GM23338 (cell line): ENCODE results near the gene ZFHX3. TPM values are rescaled to one million over a fixed set of nuclear protein-coding genes. Genes with fewer than 3 reads are reported as not detected.
A peak's percentile ranks its signal among the peaks of the same experiment; 100 is the strongest.

Experiments
- ATAC-seq: fragments of 200-7000 bp; cut with Tn5 transposase; 3 replicates; pipeline ENCODE4 v1.9.1; 2020
- DNase-seq: peaks from one replicate; pipeline ENCODE4 v3.0.0-alpha.2; 2015; ENCODE audit warnings: low spot score
- H2AFZ ChIP-seq: fragments of 200-600 bp; sonication (generic); 2 replicates; pipeline ENCODE4 v1.8.0; 2016; ENCODE audit warnings: antibody characterized with exemption, mild to moderate bottlenecking, moderate library complexity
- H3F3A ChIP-seq: fragments of 200-600 bp; sonication (generic); replicated peaks from 2 replicates; pipeline ENCODE4 v1.8.0; 2017; ENCODE audit warnings: antibody characterized with exemption, mixed run types, low read depth
- H3K27ac ChIP-seq: fragments of 200-600 bp; sonication (generic); 2 replicates; pipeline ENCODE4 v1.6.1; 2016; ENCODE audit warnings: low read depth
- H3K27me3 ChIP-seq: fragments of 200-600 bp; sonication (generic); 2 replicates; pipeline ENCODE4 v1.8.0; 2016; ENCODE audit warnings: mild to moderate bottlenecking, mixed run types, moderate library complexity; ENCODE audit not compliant: insufficient read depth
- H3K36me3 ChIP-seq: fragments of 200-600 bp; sonication (generic); 2 replicates; pipeline ENCODE4 v1.8.0; 2016; ENCODE audit warnings: mild to moderate bottlenecking; ENCODE audit not compliant: insufficient read depth
- H3K4me1 ChIP-seq: fragments of 200-600 bp; sonication (generic); 2 replicates; pipeline ENCODE4 v1.8.0; 2016; ENCODE audit warnings: mild to moderate bottlenecking, moderate library complexity; ENCODE audit not compliant: insufficient read depth
- H3K4me2 ChIP-seq: fragments of 200-600 bp; sonication (generic); 2 replicates; pipeline ENCODE4 v1.7.1; 2017; ENCODE audit warnings: mixed run types
- H3K4me3 ChIP-seq: fragments of 200-600 bp; sonication (generic); 2 replicates; pipeline ENCODE4 v1.6.1; 2016; ENCODE audit warnings: mixed run types
- H3K79me2 ChIP-seq: fragments of 200-600 bp; sonication (generic); replicated peaks from 2 replicates; pipeline ENCODE4 v1.8.0; 2017; ENCODE audit warnings: mild to moderate bottlenecking; ENCODE audit not compliant: insufficient read depth
- H3K9me2 ChIP-seq: fragments of 200-600 bp; sonication (generic); 2 replicates; pipeline ENCODE4 v1.8.0; 2017; ENCODE audit not compliant: insufficient read depth
- H4K20me1 ChIP-seq: fragments of 200-600 bp; sonication (generic); replicated peaks from 2 replicates; pipeline ENCODE4 v1.8.0; 2017; ENCODE audit warnings: mild to moderate bottlenecking; ENCODE audit not compliant: insufficient read depth
- H3K27ac Mint-ChIP-seq: 2 replicates; pipeline ENCODE4 v1.8.0; 2020; ENCODE audit warnings: inconsistent platforms, mild to moderate bottlenecking, moderate library complexity, mixed read lengths
- H3K27me3 Mint-ChIP-seq: 3 replicates; pipeline ENCODE4 v1.8.0; 2022; ENCODE audit warnings: low read depth, mild to moderate bottlenecking, moderate library complexity, mixed read lengths, inconsistent platforms; ENCODE audit not compliant: insufficient read depth, poor library complexity
- H3K36me3 Mint-ChIP-seq: 3 replicates; pipeline ENCODE4 v1.8.0; 2021; ENCODE audit warnings: low read depth, mild to moderate bottlenecking, inconsistent platforms, moderate library complexity, mixed read lengths
- H3K4me1 Mint-ChIP-seq: 3 replicates; pipeline ENCODE4 v1.8.0; 2020; ENCODE audit warnings: mild to moderate bottlenecking, inconsistent platforms, mixed read lengths
- H3K4me3 Mint-ChIP-seq: 3 replicates; pipeline ENCODE4 v1.8.0; 2021; ENCODE audit warnings: moderate library complexity, mild to moderate bottlenecking, inconsistent platforms, mixed read lengths
- H3K9me3 Mint-ChIP-seq: 3 replicates; pipeline ENCODE4 v1.8.0; 2020; ENCODE audit warnings: moderate library complexity, mild to moderate bottlenecking, inconsistent platforms, mixed read lengths
- EZH2phosphoT487 ChIP-seq: fragments of 200-600 bp; sonication (generic); IDR thresholded peaks from one replicate; pipeline ENCODE4 v1.8.1; 2018; ENCODE audit warnings: antibody characterized with exemption; ENCODE audit not compliant: unreplicated experiment
- NANOG ChIP-seq: IDR thresholded peaks from 2 replicates; pipeline ENCODE4 v1.6.1; 2016; ENCODE audit warnings: antibody characterized with exemption, borderline replicate concordance
- polyA plus RNA-seq: library from polyadenylated mRNA; unstranded; fragments of >200 nt; fragmentation: Nextera tagmentation; extraction: Ambion mirVana; gene quantifications from 2 replicates; pipeline ENCODE4 v1.2.1, GENCODE V29; 2016
- total RNA-seq: library from RNA; depleted of rRNA; stranded (reverse); fragments of >200 nt; shearing (Covaris generic); gene quantifications from 2 replicates; pipeline ENCODE4 v1.2.3, GENCODE V29; 2014
- TF ChIP-seq, protein P1 (sequence below): fragments of 250-450 bp; sonication (Bioruptor Pico); IDR thresholded peaks from 2 replicates; pipeline ENCODE4 v1.5.0; 2020; ENCODE audit warnings: mild to moderate bottlenecking, moderate library complexity
- TF ChIP-seq, protein P2 (sequence below), 2 experiments: fragments of 200-600 bp in 1 of 2; sonication (generic) in 1 of 2; conservative IDR thresholded peaks; 2 replicates each; pipeline versions ENCODE4 v1.5.1 to v1.6.1; 2016 to 2017; ENCODE audit warnings: antibody characterized with exemption in 2 of 2, low read depth in 2 of 2, mild to moderate bottlenecking in 2 of 2, moderate library complexity in 1 of 2

The ZFHX3 gene
- total and polyA plus RNA-seq, 2 experiments from 2014 or later, result 1.0 to 1.5 TPM

DNA sequence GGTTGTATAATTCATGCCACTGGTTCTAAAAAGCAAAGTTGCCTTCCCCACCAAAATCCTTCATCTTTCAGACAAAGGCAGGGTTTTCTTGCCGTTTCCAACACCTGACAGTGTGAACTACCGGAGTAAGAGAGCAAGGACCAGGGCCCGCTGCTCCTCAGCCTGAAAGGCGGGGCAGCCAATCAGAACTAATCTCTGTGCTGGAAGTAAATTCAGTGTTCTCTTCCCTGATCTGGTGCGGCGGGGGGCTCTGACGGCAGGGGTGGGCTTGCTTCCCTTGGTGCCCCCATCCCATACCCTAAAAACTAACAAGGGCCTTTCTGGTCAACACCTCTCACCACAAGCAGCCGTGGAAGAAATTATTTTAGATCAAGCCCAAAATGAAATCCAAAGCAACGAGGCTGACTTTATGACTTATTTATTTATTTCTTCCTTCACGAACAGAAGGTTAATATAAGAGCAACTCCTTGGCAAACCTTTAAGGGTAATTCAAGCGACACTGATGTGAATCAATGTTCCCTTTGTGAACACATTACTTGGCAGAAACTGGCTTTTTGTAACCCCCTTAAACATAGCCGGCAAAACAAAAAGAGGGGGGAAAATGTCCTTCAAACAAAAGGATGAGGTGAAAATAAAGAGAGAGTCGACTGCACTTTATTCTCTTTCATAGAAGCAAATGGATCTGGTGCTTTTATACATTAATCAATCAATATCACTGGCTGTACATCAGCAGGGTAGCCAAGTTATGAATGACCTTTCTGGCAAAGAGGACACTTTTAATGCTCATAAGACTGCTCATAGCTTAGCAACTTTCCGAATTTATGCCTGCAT is 189.9 kb downstream of the ZFHX3 start (continued):
- TF ChIP-seq, protein P1, sequence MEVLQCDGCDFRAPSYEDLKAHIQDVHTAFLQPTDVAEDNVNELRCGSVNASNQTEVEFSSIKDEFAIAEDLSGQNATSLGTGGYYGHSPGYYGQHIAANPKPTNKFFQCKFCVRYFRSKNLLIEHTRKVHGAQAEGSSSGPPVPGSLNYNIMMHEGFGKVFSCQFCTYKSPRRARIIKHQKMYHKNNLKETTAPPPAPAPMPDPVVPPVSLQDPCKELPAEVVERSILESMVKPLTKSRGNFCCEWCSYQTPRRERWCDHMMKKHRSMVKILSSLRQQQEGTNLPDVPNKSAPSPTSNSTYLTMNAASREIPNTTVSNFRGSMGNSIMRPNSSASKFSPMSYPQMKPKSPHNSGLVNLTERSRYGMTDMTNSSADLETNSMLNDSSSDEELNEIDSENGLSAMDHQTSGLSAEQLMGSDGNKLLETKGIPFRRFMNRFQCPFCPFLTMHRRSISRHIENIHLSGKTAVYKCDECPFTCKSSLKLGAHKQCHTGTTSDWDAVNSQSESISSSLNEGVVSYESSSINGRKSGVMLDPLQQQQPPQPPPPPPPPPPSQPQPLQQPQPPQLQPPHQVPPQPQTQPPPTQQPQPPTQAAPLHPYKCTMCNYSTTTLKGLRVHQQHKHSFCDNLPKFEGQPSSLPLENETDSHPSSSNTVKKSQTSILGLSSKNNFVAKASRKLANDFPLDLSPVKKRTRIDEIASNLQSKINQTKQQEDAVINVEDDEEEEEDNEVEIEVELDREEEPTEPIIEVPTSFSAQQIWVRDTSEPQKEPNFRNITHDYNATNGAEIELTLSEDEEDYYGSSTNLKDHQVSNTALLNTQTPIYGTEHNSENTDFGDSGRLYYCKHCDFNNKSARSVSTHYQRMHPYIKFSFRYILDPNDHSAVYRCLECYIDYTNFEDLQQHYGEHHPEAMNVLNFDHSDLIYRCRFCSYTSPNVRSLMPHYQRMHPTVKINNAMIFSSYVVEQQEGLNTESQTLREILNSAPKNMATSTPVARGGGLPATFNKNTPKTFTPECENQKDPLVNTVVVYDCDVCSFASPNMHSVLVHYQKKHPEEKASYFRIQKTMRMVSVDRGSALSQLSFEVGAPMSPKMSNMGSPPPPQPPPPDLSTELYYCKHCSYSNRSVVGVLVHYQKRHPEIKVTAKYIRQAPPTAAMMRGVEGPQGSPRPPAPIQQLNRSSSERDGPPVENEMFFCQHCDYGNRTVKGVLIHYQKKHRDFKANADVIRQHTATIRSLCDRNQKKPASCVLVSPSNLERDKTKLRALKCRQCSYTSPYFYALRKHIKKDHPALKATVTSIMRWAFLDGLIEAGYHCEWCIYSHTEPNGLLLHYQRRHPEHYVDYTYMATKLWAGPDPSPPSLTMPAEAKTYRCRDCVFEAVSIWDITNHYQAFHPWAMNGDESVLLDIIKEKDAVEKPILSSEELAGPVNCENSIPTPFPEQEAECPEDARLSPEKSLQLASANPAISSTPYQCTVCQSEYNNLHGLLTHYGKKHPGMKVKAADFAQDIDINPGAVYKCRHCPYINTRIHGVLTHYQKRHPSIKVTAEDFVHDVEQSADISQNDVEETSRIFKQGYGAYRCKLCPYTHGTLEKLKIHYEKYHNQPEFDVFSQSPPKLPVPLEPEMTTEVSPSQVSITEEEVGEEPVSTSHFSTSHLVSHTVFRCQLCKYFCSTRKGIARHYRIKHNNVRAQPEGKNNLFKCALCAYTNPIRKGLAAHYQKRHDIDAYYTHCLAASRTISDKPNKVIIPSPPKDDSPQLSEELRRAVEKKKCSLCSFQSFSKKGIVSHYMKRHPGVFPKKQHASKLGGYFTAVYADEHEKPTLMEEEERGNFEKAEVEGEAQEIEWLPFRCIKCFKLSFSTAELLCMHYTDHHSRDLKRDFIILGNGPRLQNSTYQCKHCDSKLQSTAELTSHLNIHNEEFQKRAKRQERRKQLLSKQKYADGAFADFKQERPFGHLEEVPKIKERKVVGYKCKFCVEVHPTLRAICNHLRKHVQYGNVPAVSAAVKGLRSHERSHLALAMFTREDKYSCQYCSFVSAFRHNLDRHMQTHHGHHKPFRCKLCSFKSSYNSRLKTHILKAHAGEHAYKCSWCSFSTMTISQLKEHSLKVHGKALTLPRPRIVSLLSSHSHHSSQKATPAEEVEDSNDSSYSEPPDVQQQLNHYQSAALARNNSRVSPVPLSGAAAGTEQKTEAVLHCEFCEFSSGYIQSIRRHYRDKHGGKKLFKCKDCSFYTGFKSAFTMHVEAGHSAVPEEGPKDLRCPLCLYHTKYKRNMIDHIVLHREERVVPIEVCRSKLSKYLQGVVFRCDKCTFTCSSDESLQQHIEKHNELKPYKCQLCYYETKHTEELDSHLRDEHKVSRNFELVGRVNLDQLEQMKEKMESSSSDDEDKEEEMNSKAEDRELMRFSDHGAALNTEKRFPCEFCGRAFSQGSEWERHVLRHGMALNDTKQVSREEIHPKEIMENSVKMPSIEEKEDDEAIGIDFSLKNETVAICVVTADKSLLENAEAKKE (CRISPR knock-in tag), result no peak
- TF ChIP-seq NANOG, result no peak

- H3K36me3 ChIP-seq, result no peaks in the 10 kb centered on the region
- H3K4me2 ChIP-seq, result no peak overlapping the region
- peaks cover 17% of the 10 kb centered on the region for H3K4me1 Mint-ChIP-seq
- DNase-seq (peak; percentile 79), ATAC-seq (peak; percentile 87)
- H2AFZ ChIP-seq, result no peak overlapping the region
- no peak overlapping the region for H3K27ac Mint-ChIP-seq
- H3F3A ChIP-seq, result 0 out of 2 replicates have a peak, but pooled peaks cover 3% of the 10 kb centered on the region
- H3K9me2 ChIP-seq, result no peaks in the 10 kb centered on the region
- H3K27ac ChIP-seq, result no peak overlapping the region
- TF ChIP-seq, protein P2, sequence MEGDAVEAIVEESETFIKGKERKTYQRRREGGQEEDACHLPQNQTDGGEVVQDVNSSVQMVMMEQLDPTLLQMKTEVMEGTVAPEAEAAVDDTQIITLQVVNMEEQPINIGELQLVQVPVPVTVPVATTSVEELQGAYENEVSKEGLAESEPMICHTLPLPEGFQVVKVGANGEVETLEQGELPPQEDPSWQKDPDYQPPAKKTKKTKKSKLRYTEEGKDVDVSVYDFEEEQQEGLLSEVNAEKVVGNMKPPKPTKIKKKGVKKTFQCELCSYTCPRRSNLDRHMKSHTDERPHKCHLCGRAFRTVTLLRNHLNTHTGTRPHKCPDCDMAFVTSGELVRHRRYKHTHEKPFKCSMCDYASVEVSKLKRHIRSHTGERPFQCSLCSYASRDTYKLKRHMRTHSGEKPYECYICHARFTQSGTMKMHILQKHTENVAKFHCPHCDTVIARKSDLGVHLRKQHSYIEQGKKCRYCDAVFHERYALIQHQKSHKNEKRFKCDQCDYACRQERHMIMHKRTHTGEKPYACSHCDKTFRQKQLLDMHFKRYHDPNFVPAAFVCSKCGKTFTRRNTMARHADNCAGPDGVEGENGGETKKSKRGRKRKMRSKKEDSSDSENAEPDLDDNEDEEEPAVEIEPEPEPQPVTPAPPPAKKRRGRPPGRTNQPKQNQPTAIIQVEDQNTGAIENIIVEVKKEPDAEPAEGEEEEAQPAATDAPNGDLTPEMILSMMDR (conservative IDR thresholded peaks at IDR 0.05; ENCODE audit: low read depth in 2 of 2), result peak; percentile 68 to 71
- TF ChIP-seq EZH2phosphoT487, result no peak
- no peaks in the 10 kb centered on the region for H3K79me2 ChIP-seq
- no peaks in the 10 kb centered on the region for H3K27me3 ChIP-seq
- H3K9me3 Mint-ChIP-seq, result no peaks in the 10 kb centered on the region
- H3K36me3 Mint-ChIP-seq, result no peaks in the 10 kb centered on the region; the same call in 2 of the 3 replicates
- no peak overlapping the region for H3K4me3 ChIP-seq
- H4K20me1 ChIP-seq, result no peaks in the 10 kb centered on the region
- peaks cover 11% of the 10 kb centered on the region for H3K4me1 ChIP-seq
- no peak overlapping the region for H3K4me3 Mint-ChIP-seq
- peaks cover 5% of the 10 kb centered on the region for H3K27me3 Mint-ChIP-seq
These were observed 191.1 kb downstream of the ZFHX3 start for GRCh38 chr16:72856797-72857196.
